Thyroid gland (tissue), 4 donors: ENCODE data around the gene ATP2B1.

Experiments used
- POLR2A ChIP-seq, 2 donors: fragments of 450-650 bp; IDR thresholded peaks; one replicate each; pipeline ENCODE4 v1.6.1; 2017; ENCODE audit warnings: antibody characterized with exemption in 2 of 2, mild to moderate bottlenecking in 2 of 2, moderate library complexity in 1 of 2
- TF ChIP-seq, protein P1 (sequence below), 6 experiments: fragments of 200-600 bp in 3 of 6; fragments of 450-650 bp in 3 of 6; sonication (generic) in 3 of 6; IDR thresholded peaks; one replicate each; pipeline ENCODE4 v1.5.1; 2016 to 2019; ENCODE audit warnings: antibody characterized with exemption in 6 of 6, mild to moderate bottlenecking in 2 of 6, inconsistent platforms in 1 of 6, moderate library complexity in 1 of 6

GRCh38 chr12:89636776-89637160 is 71.9 kb downstream of the ATP2B1 start:
- TF ChIP-seq, protein P1, sequence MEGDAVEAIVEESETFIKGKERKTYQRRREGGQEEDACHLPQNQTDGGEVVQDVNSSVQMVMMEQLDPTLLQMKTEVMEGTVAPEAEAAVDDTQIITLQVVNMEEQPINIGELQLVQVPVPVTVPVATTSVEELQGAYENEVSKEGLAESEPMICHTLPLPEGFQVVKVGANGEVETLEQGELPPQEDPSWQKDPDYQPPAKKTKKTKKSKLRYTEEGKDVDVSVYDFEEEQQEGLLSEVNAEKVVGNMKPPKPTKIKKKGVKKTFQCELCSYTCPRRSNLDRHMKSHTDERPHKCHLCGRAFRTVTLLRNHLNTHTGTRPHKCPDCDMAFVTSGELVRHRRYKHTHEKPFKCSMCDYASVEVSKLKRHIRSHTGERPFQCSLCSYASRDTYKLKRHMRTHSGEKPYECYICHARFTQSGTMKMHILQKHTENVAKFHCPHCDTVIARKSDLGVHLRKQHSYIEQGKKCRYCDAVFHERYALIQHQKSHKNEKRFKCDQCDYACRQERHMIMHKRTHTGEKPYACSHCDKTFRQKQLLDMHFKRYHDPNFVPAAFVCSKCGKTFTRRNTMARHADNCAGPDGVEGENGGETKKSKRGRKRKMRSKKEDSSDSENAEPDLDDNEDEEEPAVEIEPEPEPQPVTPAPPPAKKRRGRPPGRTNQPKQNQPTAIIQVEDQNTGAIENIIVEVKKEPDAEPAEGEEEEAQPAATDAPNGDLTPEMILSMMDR (IDR thresholded peaks at IDR 0.05): no peak
- no peak for TF ChIP-seq POLR2A (IDR thresholded peaks at IDR 0.05)
